GM12875 (cell line): ENCODE data around the gene CRHR2.

Experiments used
- H3K4me3 ChIP-seq: one replicate; pipeline ENCODE4 v1.5.1; 2011; ENCODE audit warnings: low read depth, low read length, control low read depth
- CTCF ChIP-seq: IDR thresholded peaks from 2 replicates; pipeline ENCODE4 v1.5.1; 2011; ENCODE audit warnings: low read depth, mild to moderate bottlenecking, control low read depth, inconsistent platforms, low read length, moderate library complexity, borderline replicate concordance; ENCODE audit not compliant: insufficient read depth

CRHR2 gene

GRCh38 chr7:30717181-30717580 is 34.9 kb upstream of the CRHR2 start:
- H3K4me3 ChIP-seq = no peak overlapping the region
- no peak for TF ChIP-seq CTCF

- H3K4me3 ChIP-seq = no peak overlapping the region
- TF ChIP-seq CTCF = no peak
Measured at GRCh38 chr7:30714129-30714528, 31.9 kb upstream of the CRHR2 start.

GRCh38 chr7:30713392-30713791 is 31.1 kb upstream of the CRHR2 start:
- TF ChIP-seq CTCF = no peak
- no peak overlapping the region for H3K4me3 ChIP-seq

GRCh38 chr7:30710669-30711068 is 28.4 kb upstream of the CRHR2 start:
- no peak overlapping the region for H3K4me3 ChIP-seq
- no peak for TF ChIP-seq CTCF

- TF ChIP-seq CTCF = no peak
- H3K4me3 ChIP-seq = no peak overlapping the region
Measured at GRCh38 chr7:30709549-30709948, 27.3 kb upstream of the CRHR2 start.

GRCh38 chr7:30708983-30709382 is 26.7 kb upstream of the CRHR2 start:
- no peak for TF ChIP-seq CTCF
- H3K4me3 ChIP-seq = no peak overlapping the region

- H3K4me3 ChIP-seq = no peak overlapping the region
- TF ChIP-seq CTCF = no peak
Measured at GRCh38 chr7:30708412-30708811, 26.2 kb upstream of the CRHR2 start.
